Kidney epithelial cell (primary cell): ENCODE data around the gene SNAP25. TPM values are rescaled to one million over a fixed set of nuclear protein-coding genes. Genes with fewer than 3 reads are reported as not detected.

Experiments
- DNase-seq: peaks from one replicate; pipeline ENCODE4 v3.0.0-alpha.2; 2010; ENCODE audit warnings: low read depth
- H3K27me3 ChIP-seq: 2 replicates; pipeline ENCODE4 v1.6.0; 2011; ENCODE audit warnings: low read length; ENCODE audit not compliant: control insufficient read depth, insufficient read depth
- H3K36me3 ChIP-seq: 2 replicates; pipeline ENCODE4 v1.5.1; 2011; ENCODE audit warnings: low read length; ENCODE audit not compliant: control insufficient read depth, insufficient read depth
- H3K4me3 ChIP-seq: 2 replicates; pipeline ENCODE4 v1.5.1; 2011; ENCODE audit warnings: low read depth, mild to moderate bottlenecking, control low read depth, low read length
- CTCF ChIP-seq: IDR thresholded peaks from 2 replicates; pipeline ENCODE4 v1.5.1; 2011; ENCODE audit warnings: mild to moderate bottlenecking, moderate library complexity, low read length, control low read depth, inconsistent platforms; ENCODE audit not compliant: insufficient read depth, poor library complexity, severe bottlenecking
- total RNA-seq: library from RNA; depleted of rRNA; stranded (reverse); fragments of >200 nt; gene quantifications from 2 replicates; pipeline ENCODE4 v1.2.3, GENCODE V29; 2015

Gene SNAP25
- total RNA-seq, 1 donor from 2014 or later, result 1.0 TPM

GRCh38 chr20:10347086-10347880 is 128.7 kb downstream of the SNAP25 start:
- no peak overlapping the region for H3K4me3 ChIP-seq
- DNase-seq, result no peak
- no peak for TF ChIP-seq CTCF

GRCh38 chr20:10349118-10349517 is 130.5 kb downstream of the SNAP25 start:
- H3K4me3 ChIP-seq, result no peak overlapping the region
- no peak for DNase-seq
- TF ChIP-seq CTCF, result no peak
- H3K27me3 ChIP-seq, result no peaks in the 10 kb centered on the region
- H3K36me3 ChIP-seq, result no peaks in the 10 kb centered on the region

More at GRCh38 chr20:10347086-10347880, 128.7 kb downstream of the SNAP25 start:
- H3K27me3 ChIP-seq, result no peaks in the 10 kb centered on the region
- H3K36me3 ChIP-seq, result no peaks in the 10 kb centered on the region

- no peaks in the 10 kb centered on the region for H3K36me3 ChIP-seq
- TF ChIP-seq CTCF, result no peak
- DNase-seq, result no peak
- no peaks in the 10 kb centered on the region for H3K27me3 ChIP-seq
- no peak overlapping the region for H3K4me3 ChIP-seq
Observed at GRCh38 chr20:10350188-10350842, 131.7 kb downstream of the SNAP25 start.

- no peak for TF ChIP-seq CTCF
Observed at GRCh38 chr20:10352934-10353824, 134.5 kb downstream of the SNAP25 start.

GRCh38 chr20:10356628-10357027 is 138.0 kb downstream of the SNAP25 start:
- no peaks in the 10 kb centered on the region for H3K27me3 ChIP-seq
- no peak for DNase-seq
- TF ChIP-seq CTCF, result no peak
- H3K4me3 ChIP-seq, result no peak overlapping the region
- H3K36me3 ChIP-seq, result no peaks in the 10 kb centered on the region

More at GRCh38 chr20:10352934-10353824, 134.5 kb downstream of the SNAP25 start:
- no peak overlapping the region for H3K4me3 ChIP-seq
- H3K27me3 ChIP-seq, result no peaks in the 10 kb centered on the region
- DNase-seq, result no peak
- H3K36me3 ChIP-seq, result no peaks in the 10 kb centered on the region

Other genes with a start within 250 kb of the SNAP25 start
- gene ANKEF1, start 183.8 kb upstream of the SNAP25 start, total RNA-seq, result 7.6 and 8.2 TPM in 2 replicates
- gene MKKS, start 215.4 kb downstream of the SNAP25 start, total RNA-seq, result 16.8 and 19.2 TPM in 2 replicates
- 5.8 TPM in 2 replicates for gene SLX4IP, start 216.5 kb downstream of the SNAP25 start, total RNA-seq